GM12864 (cell line): Measurements from ENCODE around the gene SLC66A2.

Experiments used
- DNase-seq: peaks from one replicate; pipeline ENCODE4 v3.0.0-alpha.2; 2011; ENCODE audit warnings: low read depth
- H3K4me3 ChIP-seq: 2 replicates; pipeline ENCODE4 v1.5.1; 2011; ENCODE audit warnings: mild to moderate bottlenecking, low read depth, low read length, control low read depth
- TF ChIP-seq, protein P1 (sequence below): IDR thresholded peaks from 2 replicates; pipeline ENCODE4 v1.5.1; 2011; ENCODE audit warnings: low read depth, mild to moderate bottlenecking, moderate library complexity, low read length, control low read depth, inconsistent platforms; ENCODE audit errors: missing control alignments

SLC66A2 gene

DNA sequence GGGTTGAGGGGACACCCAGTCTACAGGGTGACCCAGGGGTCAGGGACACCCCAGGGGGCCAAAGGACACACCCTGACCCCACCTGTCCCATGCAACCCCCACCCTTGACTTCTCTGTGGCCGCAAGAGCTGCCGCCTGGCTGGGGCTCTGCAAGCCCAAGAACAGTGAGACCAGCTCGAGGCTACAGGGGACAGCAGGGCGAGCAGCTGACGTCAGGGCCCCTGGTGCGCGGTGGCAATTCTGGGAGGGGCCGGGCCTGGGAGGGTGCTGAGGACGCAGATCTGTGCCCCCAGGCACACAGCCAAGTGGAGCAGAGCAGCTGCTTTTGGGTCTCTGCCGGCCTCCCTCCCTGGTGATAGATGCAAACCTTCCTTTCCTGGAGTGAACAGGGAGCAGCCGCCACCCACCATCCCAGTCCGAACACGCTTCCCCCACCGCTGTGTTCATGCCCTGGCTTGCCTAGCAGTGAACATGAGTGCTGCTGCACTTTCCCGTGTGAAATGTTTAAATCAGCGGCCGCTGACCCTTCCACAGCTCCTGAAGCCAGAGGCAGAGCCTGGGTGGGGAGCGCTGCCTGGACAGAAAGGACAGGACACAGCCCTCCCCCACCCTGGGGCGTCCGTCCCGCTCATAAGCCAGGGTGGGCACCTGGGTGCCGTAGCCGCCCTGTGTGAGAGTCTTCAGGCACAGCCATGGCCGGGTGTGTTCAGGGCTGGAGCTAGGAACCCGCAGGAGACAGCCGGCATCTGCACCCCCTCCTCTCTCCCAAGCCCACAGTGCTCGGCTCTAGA lies 46.9 kb downstream of the SLC66A2 start:
- H3K4me3 ChIP-seq = no peak overlapping the region
- TF ChIP-seq, protein P1, sequence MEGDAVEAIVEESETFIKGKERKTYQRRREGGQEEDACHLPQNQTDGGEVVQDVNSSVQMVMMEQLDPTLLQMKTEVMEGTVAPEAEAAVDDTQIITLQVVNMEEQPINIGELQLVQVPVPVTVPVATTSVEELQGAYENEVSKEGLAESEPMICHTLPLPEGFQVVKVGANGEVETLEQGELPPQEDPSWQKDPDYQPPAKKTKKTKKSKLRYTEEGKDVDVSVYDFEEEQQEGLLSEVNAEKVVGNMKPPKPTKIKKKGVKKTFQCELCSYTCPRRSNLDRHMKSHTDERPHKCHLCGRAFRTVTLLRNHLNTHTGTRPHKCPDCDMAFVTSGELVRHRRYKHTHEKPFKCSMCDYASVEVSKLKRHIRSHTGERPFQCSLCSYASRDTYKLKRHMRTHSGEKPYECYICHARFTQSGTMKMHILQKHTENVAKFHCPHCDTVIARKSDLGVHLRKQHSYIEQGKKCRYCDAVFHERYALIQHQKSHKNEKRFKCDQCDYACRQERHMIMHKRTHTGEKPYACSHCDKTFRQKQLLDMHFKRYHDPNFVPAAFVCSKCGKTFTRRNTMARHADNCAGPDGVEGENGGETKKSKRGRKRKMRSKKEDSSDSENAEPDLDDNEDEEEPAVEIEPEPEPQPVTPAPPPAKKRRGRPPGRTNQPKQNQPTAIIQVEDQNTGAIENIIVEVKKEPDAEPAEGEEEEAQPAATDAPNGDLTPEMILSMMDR = no peak
- DNase-seq = no peak

DNA sequence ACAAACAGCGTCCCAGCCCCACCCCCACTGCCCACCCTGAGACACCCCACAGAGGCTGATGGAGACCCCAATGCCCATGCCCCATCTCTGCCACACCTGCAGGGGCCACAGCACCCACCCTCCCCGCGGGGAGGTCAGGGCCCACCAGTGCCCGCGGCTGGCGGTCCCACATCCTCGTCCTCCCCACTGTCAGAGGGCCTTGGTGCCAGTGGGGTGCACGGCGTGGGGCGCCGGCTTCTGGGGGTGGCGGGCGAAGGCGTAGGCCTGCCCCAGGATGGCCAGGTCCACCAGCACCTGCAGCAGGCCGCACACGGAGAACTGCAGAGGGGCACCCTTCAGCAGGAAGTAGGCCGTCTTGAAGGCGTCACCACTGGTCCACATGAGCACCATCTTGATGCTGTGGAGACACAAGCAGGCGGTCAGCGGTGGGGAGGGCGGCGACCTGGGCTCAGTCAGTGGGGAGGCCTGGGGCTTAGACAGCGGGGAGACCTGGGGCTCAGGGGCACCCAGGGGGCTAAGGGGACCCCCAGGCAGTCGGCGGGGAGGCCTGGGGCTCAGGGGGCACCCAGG lies 47.6 kb downstream of the SLC66A2 start:
- TF ChIP-seq, protein P1 = no peak
- DNase-seq = no peak

DNA sequence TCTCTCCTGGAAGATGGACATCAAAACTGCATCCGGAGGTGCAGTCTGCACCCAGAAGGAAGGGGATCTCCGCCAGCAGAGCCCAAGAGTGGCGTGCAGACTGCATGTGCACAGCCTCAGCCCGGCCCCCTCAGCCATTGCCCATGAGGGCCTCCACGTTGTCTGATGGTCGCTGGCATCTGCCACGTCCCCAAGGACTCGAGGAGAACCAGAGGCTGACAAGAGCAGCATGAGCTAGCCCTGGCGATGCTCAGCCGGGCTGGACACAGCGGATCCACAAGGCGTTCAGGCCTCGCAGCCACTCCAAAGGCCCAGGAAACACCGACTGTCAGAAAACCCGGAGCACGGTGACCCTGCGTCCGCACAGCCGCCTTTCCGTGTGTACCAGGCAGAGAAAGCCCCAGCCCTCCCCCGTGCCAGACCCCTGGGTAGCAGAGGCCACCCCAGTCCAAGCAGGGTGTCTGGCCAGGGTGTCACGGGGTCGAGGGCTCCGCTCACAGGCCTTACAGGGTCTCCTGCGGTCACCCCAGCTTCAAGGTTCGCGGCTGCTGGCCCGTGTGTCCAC lies 48.3 kb downstream of the SLC66A2 start:
- DNase-seq = no peak
- H3K4me3 ChIP-seq = no peak overlapping the region
- TF ChIP-seq, protein P1 = no peak

More for the DNA sequence above, 47.6 kb downstream of the SLC66A2 start:
- H3K4me3 ChIP-seq = no peak overlapping the region

DNA sequence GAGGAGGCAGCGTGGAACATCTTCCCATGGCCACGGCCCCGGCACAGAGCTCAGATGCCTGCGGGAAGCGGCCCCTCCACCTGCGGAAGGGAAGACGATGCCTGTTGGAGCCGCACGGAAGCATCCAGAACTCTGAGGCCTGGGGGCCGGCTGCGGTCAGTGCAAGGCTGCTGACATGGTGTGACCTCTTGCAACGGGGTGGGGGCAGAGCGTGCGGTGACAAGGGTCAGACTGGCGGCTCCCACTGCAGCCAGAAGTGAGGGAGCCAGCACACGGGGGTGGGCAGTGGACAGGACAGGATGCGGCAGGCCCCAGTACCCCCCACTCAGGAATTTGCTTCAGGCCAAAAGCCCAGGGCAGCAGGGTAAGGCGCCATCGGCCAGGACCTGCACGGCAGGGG lies 48.8 kb downstream of the SLC66A2 start:
- H3K4me3 ChIP-seq = no peak overlapping the region
- TF ChIP-seq, protein P1 = no peak
- no peak for DNase-seq

DNA sequence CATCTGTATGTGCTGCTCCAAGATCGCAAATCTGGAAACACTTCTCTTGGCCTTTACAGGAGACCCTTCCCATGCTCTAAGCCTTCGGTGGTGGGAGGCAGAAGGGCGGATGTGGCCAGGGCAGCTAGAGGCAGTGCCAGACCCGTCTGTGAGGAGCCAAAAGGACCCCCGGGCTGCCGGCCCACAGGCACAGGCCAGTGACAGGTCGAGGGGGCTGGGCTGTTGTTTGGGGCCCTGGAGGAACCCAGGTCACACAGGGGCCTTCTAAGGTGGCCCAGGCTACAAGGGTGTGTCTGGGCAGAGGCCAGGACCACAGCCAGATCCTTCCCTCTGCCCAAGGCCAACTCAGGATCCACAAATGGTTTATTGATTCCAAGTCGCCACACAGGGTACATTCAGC lies 49.4 kb downstream of the SLC66A2 start:
- TF ChIP-seq, protein P1 = no peak
- H3K4me3 ChIP-seq = no peak overlapping the region
- DNase-seq = no peak

DNA sequence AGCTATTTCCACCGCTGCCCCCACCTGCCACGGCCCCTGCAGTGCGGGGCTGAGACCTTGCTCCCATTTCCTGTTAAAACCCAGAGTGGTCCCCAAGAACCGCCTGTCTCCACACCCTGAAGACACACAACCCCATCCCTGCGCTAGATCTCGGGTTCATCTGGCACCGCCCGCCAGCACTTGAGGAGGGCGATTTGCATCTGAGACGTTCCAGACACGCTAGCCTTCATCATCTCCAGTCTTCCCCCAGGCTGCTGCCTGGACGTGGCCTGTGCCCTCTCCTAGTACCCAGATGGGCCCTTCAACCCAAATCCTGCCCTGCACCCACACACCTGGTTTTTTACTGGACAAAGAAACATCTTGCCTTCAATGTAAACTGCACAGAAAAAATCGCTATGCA lies 49.8 kb downstream of the SLC66A2 start:
- DNase-seq = no peak
- H3K4me3 ChIP-seq = no peak overlapping the region
- TF ChIP-seq, protein P1 = no peak
